Measurements from ENCODE around the gene TFR2. TPM values are rescaled to one million over a fixed set of nuclear protein-coding genes. Genes with fewer than 3 reads are reported as not detected.

The TFR2 gene
- total and polyA plus RNA-seq, 2 of the 4 experiments (the other 2 are of a cell fraction), result 0.18 to 0.50 TPM

DNA sequence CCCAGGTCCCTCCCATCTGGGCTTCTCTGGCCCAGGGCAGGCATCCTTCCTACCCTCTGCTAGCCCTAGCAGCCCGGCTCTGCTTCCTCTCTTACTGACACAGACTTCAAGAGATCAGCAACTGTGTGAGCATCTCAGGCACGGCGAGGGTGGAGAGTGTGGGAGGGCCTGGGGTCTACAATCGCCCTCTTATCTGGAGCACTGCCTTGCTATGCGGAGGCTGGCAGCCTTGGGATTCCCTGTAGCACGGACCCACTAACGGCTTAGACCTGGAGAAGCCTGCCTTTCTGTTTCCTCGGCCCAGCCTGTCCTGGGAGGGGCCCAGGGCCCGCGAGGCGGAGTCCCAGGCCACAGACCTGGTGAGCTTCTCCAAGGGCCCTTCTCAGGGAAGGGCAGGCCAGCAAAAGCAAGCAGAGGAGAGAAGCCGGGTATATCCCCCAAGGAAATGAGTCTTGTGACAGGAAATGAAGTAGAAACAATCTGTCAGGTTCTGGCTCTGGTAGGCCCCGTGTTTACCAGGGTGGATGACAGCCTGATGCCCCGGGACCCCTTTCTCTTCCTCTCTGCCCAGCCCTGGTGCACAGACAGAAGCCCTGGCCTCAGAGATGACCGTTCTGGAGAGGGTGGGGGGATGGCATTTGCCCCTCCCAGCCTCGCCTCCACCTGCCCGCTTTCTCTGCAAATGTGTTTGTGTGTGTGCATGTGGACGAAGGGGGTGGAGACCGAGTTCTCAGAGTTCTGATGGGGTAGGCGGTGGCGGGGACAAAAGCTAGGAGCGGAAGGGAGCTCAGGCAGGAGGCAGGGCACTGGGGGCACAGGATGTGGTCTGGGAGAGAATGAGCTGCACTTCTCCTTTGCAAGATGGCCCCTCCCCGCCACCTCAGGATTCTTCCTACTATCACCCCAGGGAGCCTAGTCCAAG lies 58.0 kb downstream of the TFR2 start (continued):
- TF ChIP-seq BHLHE40 (IDR thresholded peaks at IDR 0.05; ENCODE audit: low read depth, low read length) (no peak), RCOR1 (IDR thresholded peaks at IDR 0.05; ENCODE audit: insufficient replicate concordance, low read length) (no peak), CHD1 (IDR thresholded peaks at IDR 0.05; ENCODE audit: low read depth, low read length) (no peak)

DNA sequence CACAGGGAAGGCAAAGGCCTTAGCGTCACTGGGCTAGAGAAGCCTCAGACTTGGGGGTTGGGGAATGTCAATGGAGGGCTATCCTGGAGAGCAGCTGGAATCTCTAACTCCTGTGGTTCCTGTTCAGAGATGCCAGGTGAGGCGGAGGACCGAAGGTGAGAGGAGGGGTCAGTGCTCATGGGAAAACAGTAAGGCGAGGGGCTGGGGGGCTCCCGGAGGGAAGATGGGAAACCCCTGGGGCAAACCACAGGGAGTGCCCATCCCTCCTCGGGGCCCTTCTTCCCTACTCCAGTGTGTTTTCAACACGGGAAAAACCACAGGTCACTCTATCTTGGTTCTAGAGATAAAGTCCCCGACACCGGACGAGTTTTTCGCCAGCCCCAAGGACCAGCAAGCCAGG lies 58.7 kb downstream of the TFR2 start:
- H3K9ac ChIP-seq (ENCODE audit: low read depth, low read length), result peak overlapping the region; percentile 91; the same call in 1 of the 2 replicates
- in situ Hi-C loops (cut with MboI; ENCODE audit: low sequenced_read_pairs) (loop anchor here (25.0 kb wide), 1 partner anchor 280 kb away; the partner anchor contains the start of genes SLC12A9 and TRIP6), intact Hi-C loops (cut with micrococcal nuclease) (loop anchor here (10.0 kb wide), 1 partner anchor 252 kb away; no protein-coding TSS in a partner anchor), dilution Hi-C loops (cut with HindIII; ENCODE audit: low sequenced_read_pairs, unreplicated experiment) (no loop called here)
- H3K79me1 ChIP-seq (ENCODE audit: low read depth in 1 of 2, low read length in 2 of 2), result peaks cover 17 to 70% of the 10 kb centered on the region in 2 experiments
- no peaks in the 10 kb centered on the region for H3K9me3 ChIP-seq (ENCODE audit: control insufficient read depth, insufficient read depth, low read length)
- POLR2A ChIA-PET (ENCODE audit: unreplicated experiment), result interaction anchor here (0.6 kb wide), 2 partner anchors 129 to 635 kb away, joined by 3 to 4 read pairs; partner anchors contain the start of gene PLOD3
- no peak overlapping the region; the same call in 1 of the 2 replicates for H3K18ac ChIP-seq (ENCODE audit: low read depth, low read length)
- CTCF ChIA-PET, result interaction anchor here (0.5 kb wide), 1 partner anchor 114 kb away, joined by 3 read pairs; no protein-coding TSS in a partner anchor
- H4K91ac ChIP-seq (ENCODE audit: insufficient read depth, low read depth, low read length), result 0 out of 2 replicates have a peak overlapping the region, but pooled peaks have one; percentile 14
- peaks cover 12% of the 10 kb centered on the region for H3K4me1 ChIP-seq (ENCODE audit: control insufficient read depth, insufficient read depth, low read length)
- peak overlapping the region in 1 of 2 experiments; percentile 77; a peak in 1 of 4 replicates for H4K8ac ChIP-seq (ENCODE audit: low read depth in 2 of 2, low read length in 2 of 2)
- peak overlapping the region; percentile 27 for H2AFZ ChIP-seq (replicated peaks; ENCODE audit: low read length, poor library complexity)
- H3K4ac ChIP-seq (ENCODE audit: low read depth, low read length), result peak overlapping the region; percentile 99; the same call in 1 of the 2 replicates
- H3K27me3 ChIP-seq (ENCODE audit: control insufficient read depth, insufficient read depth, low read length), result no peaks in the 10 kb centered on the region
- H3K36me3 ChIP-seq (ENCODE audit: control insufficient read depth, insufficient read depth, low read length), result peaks cover 46% of the 10 kb centered on the region
- no peak overlapping the region for H3K4me3 ChIP-seq (ENCODE audit: insufficient read depth, low read depth, low read length)
- no TSS peak for BruUV-seq (replicated peaks)
- no peak overlapping the region for H2BK5ac ChIP-seq (ENCODE audit: low read depth, low read length, poor library complexity, severe bottlenecking)
- peak overlapping the region; percentile 60 for H3K23ac ChIP-seq (ENCODE audit: low read depth, low read length)
- H2AK9ac ChIP-seq (replicated peaks; ENCODE audit: low read depth, low read length, poor library complexity), result peak overlapping the region; percentile 98
- H2BK120ac ChIP-seq (ENCODE audit: low read depth, low read length), result peak overlapping the region; percentile 96; the same call in 1 of the 2 replicates
- peaks cover 5% of the 10 kb centered on the region for H3K9me1 ChIP-seq (ENCODE audit: insufficient read depth, low read length)
- H2BK20ac ChIP-seq (ENCODE audit: low read depth, low read length), result peak overlapping the region; percentile 38
- peak overlapping the region; percentile 96 for H3K14ac ChIP-seq (replicated peaks; ENCODE audit: low read depth, low read length)
- DNase-seq, result no peak
- H4K5ac ChIP-seq (ENCODE audit: low read depth, low read length), result no peak overlapping the region
- peak overlapping the region; percentile 88; the same call in 1 of the 2 replicates for H3K4me2 ChIP-seq (ENCODE audit: low read depth, low read length)
- 0 out of 2 replicates have a peak overlapping the region, but pooled peaks have one; percentile 3 for H3K56ac ChIP-seq (ENCODE audit: extremely low read depth, insufficient read depth, low read length)
- peaks cover 39% of the 10 kb centered on the region for H4K20me1 ChIP-seq (ENCODE audit: insufficient read depth, low read length)
- no peak overlapping the region for H2BK15ac ChIP-seq (ENCODE audit: low read depth, low read length)
- no peak for ATAC-seq (ENCODE audit: low read depth)
- WGBS, 2 experiments (ENCODE audit: extremely low coverage in 2 of 2, insufficient read length in 1 of 2), result 80% methylated on average over 1 of the region's 11 CpGs; no CpG with 5 or more reads in 1 of the 2 experiments
- peak overlapping the region; percentile 96 for H3K27ac ChIP-seq (ENCODE audit: insufficient read depth, low read length)
- peak overlapping the region; percentile 77; the same call in 1 of the 2 replicates for H2AK5ac ChIP-seq (ENCODE audit: low read depth, low read length)
- no peak for TF ChIP-seq BHLHE40 (IDR thresholded peaks at IDR 0.05; ENCODE audit: low read depth, low read length)
- TF ChIP-seq RAD21 (IDR thresholded peaks at IDR 0.05; ENCODE audit: low read length), result no peak
- TF ChIP-seq, protein P1, sequence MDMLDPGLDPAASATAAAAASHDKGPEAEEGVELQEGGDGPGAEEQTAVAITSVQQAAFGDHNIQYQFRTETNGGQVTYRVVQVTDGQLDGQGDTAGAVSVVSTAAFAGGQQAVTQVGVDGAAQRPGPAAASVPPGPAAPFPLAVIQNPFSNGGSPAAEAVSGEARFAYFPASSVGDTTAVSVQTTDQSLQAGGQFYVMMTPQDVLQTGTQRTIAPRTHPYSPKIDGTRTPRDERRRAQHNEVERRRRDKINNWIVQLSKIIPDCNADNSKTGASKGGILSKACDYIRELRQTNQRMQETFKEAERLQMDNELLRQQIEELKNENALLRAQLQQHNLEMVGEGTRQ (IDR thresholded peaks at IDR 0.05; ENCODE audit: low read depth, low read length), result no peak
- TF ChIP-seq MXI1 (IDR thresholded peaks at IDR 0.05; ENCODE audit: borderline replicate concordance, low read depth, low read length), result no peak
- TF ChIP-seq POLR2A (IDR thresholded peaks at IDR 0.05; ENCODE audit: low read depth, low read length), result no peak
- TF ChIP-seq ELK1 (IDR thresholded peaks at IDR 0.05; ENCODE audit: borderline replicate concordance, low read depth, low read length), result no peak
- TF ChIP-seq CTCF (conservative IDR thresholded peaks at IDR 0.05; ENCODE audit: low read depth, low read length), result no peak
- no peak for TF ChIP-seq MAFK (IDR thresholded peaks at IDR 0.05; ENCODE audit: low read depth, low read length)

All from IMR-90 (cell line).